AG04449 (cell line): ENCODE results near the gene PYCR2.
"Not testable (repeated sequence)": the region's sequence is repeated elsewhere in the genome, so short reads cannot be mapped to it uniquely, and the experiment has no call there.

Source experiments
- CTCF ChIA-PET: fragments of 350-600 bp; formaldehyde crosslinking; extraction: SDS; loops from one replicate; lab custom pipeline; 2021; ENCODE audit warnings: antibody characterized with exemption; lab: Yijun Ruan, JAX
- POLR2A ChIA-PET: fragments of 400-600, 350-600 bp; formaldehyde crosslinking; extraction: SDS; loops from one replicate; lab custom pipeline; 2020; ENCODE audit warnings: antibody characterized with exemption, inconsistent platforms; lab: Yijun Ruan, JAX
- DNase-seq: peaks from one replicate; pipeline ENCODE4 v3.0.0-alpha.2; 2010; ENCODE audit warnings: low read depth, low spot score
- H3K4me3 ChIP-seq: 2 replicates; pipeline ENCODE4 v1.5.1; 2011; ENCODE audit warnings: low read depth, mild to moderate bottlenecking, control low read depth, low read length
- CTCF ChIP-seq: IDR thresholded peaks from one replicate; pipeline ENCODE4 v1.5.1; 2011; ENCODE audit warnings: mild to moderate bottlenecking, moderate library complexity, low read length, control low read depth, inconsistent platforms; ENCODE audit not compliant: insufficient read depth; ENCODE audit errors: missing control alignments

PYCR2 gene

GRCh38 chr1:225890346-225891228, 33.5 kb downstream of the PYCR2 start:
- H3K4me3 ChIP-seq: no peak overlapping the region
- no peak for DNase-seq
- CTCF ChIA-PET: interaction anchor here (1.8 to 2.2 kb wide), 2 partner anchors 21 to 24 kb away, joined by 4 to 12 read pairs; no protein-coding TSS in a partner anchor
- POLR2A ChIA-PET: no interaction called here
- TF ChIP-seq CTCF: no peak

GRCh38 chr1:225889743-225890142, 34.3 kb downstream of the PYCR2 start:
- POLR2A ChIA-PET: no interaction called here
- TF ChIP-seq CTCF: no peak
- H3K4me3 ChIP-seq: no peak overlapping the region
- CTCF ChIA-PET: interaction anchor here (1.8 kb wide), 1 partner anchor 25 kb away, joined by 4 read pairs; no protein-coding TSS in a partner anchor
- DNase-seq: no peak

- no peak for DNase-seq
- TF ChIP-seq CTCF: no peak
- H3K4me3 ChIP-seq: no peak within 1 kb of the TSS
- ChIA-PET POLR2A (no interaction called here), CTCF (interaction anchor here (1.8 kb wide), 1 partner anchor 25 kb away, joined by 4 read pairs; no protein-coding TSS in a partner anchor)
These were observed 35.0 kb downstream of the PYCR2 start, which contains the start of gene LEFTY1 for GRCh38 chr1:225888898-225889601. LEFTY1 (minus strand) TSS chr1:225889146; CDS start chr1:225889066, 80 bp downstream.

- POLR2A ChIA-PET: no interaction called here
- H3K4me3 ChIP-seq: no peak overlapping the region
- no peak for TF ChIP-seq CTCF
These were observed 35.7 kb downstream of the PYCR2 start for GRCh38 chr1:225888289-225888897.

GRCh38 chr1:225887554-225888288, 36.3 kb downstream of the PYCR2 start:
- DNase-seq, POLR2A ChIA-PET, H3K4me3 ChIP-seq: not testable (repeated sequence)
- CTCF ChIA-PET: interaction anchor here (1.9 kb wide), 1 partner anchor 24 kb away, joined by 6 read pairs; no protein-coding TSS in a partner anchor

More at GRCh38 chr1:225888289-225888897, 35.7 kb downstream of the PYCR2 start:
- CTCF ChIA-PET: no interaction called here
- no peak for DNase-seq

- no peak overlapping the region for H3K4me3 ChIP-seq
- ChIA-PET CTCF (interaction anchor here (1.1 to 1.9 kb wide), 2 partner anchors 24 to 38 kb away, joined by 3 to 6 read pairs; no protein-coding TSS in a partner anchor), POLR2A (interaction anchor here (0.7 kb wide), 1 partner anchor 32 kb away, joined by 3 read pairs; no protein-coding TSS in a partner anchor)
- TF ChIP-seq CTCF: no peak
- no peak for DNase-seq
These were observed 37.1 kb downstream of the PYCR2 start for GRCh38 chr1:225887030-225887314.
